CD4-positive, CD25-positive, alpha-beta regulatory T cell (primary cell): ENCODE measurements around the gene NUDT13. TPM values are rescaled to one million over a fixed set of nuclear protein-coding genes. Genes with fewer than 3 reads are reported as not detected.

Experiments used
- ATAC-seq, 2 donors: fragments of 150-1000 bp; cut with Tn5 transposase; one replicate each; pipeline ENCODE4 v1.10.0; 2021; ENCODE audit warnings: low read depth in 2 of 2, moderate number of reproducible peaks in 2 of 2, moderate library complexity in 1 of 2
- DNase-seq, 3 donors: peaks; one replicate each; pipeline versions ENCODE4 v3.0.0 to v3.0.0-alpha.2; 2012 to 2022; ENCODE audit warnings: mixed read lengths in 1 of 3
- H3K27ac ChIP-seq: one replicate; pipeline ENCODE4 v1.7.0; 2013; ENCODE audit warnings: mild to moderate bottlenecking, low read length; ENCODE audit not compliant: insufficient read depth, poor library complexity, severe bottlenecking
- H3K27me3 ChIP-seq: one replicate; pipeline ENCODE4 v1.7.0; 2013; ENCODE audit warnings: low read length; ENCODE audit not compliant: control insufficient read depth, insufficient read depth
- H3K36me3 ChIP-seq: one replicate; pipeline ENCODE4 v1.7.0; 2013; ENCODE audit warnings: mild to moderate bottlenecking, low read length, moderate library complexity; ENCODE audit not compliant: control insufficient read depth, insufficient read depth
- H3K4me1 ChIP-seq: 2 replicates; pipeline ENCODE4 v1.7.0; 2013; ENCODE audit warnings: mild to moderate bottlenecking, low read length; ENCODE audit not compliant: insufficient read depth, control insufficient read depth, poor library complexity, severe bottlenecking
- H3K4me3 ChIP-seq: one replicate; pipeline ENCODE4 v1.7.0; 2013; ENCODE audit warnings: low read depth, mild to moderate bottlenecking, low read length, moderate library complexity
- H3K9me3 ChIP-seq, 2 experiments: 1 replicate in 1 of 2; 2 replicates in 1 of 2; pipeline ENCODE4 v1.7.0; 2013; ENCODE audit warnings: low read length in 2 of 2, mild to moderate bottlenecking in 1 of 2, moderate library complexity in 1 of 2; ENCODE audit not compliant: control insufficient read depth in 2 of 2
- H3K27ac Mint-ChIP-seq, 3 donors: one replicate each; pipeline ENCODE4 v1.8.0; 2020 to 2022; ENCODE audit warnings: mild to moderate bottlenecking in 3 of 3, mixed read lengths in 3 of 3, moderate library complexity in 2 of 3
- H3K27me3 Mint-ChIP-seq: one replicate; pipeline ENCODE4 v1.8.0; 2022; ENCODE audit warnings: mild to moderate bottlenecking, mixed read lengths
- H3K36me3 Mint-ChIP-seq: one replicate; pipeline ENCODE4 v1.8.0; 2020; ENCODE audit warnings: mixed read lengths
- H3K4me1 Mint-ChIP-seq, 4 donors: one replicate each; pipeline ENCODE4 v1.8.0; 2020 to 2022; ENCODE audit warnings: mixed read lengths in 4 of 4, mild to moderate bottlenecking in 1 of 4
- H3K4me3 Mint-ChIP-seq, 4 donors: one replicate each; pipeline ENCODE4 v1.8.0; 2020 to 2022; ENCODE audit warnings: mild to moderate bottlenecking in 4 of 4, mixed read lengths in 4 of 4, moderate library complexity in 3 of 4
- H3K9me3 Mint-ChIP-seq, 7 donors: one replicate each; pipeline ENCODE4 v1.8.0; 2020 to 2022; ENCODE audit warnings: mixed read lengths in 7 of 7, mild to moderate bottlenecking in 3 of 7, moderate library complexity in 2 of 7
- polyA plus RNA-seq, 4 donors: library from polyadenylated mRNA; unstranded; fragments of 300-500 nt; fragmentation: Illumina TruSeq; gene quantifications; one replicate each; pipeline ENCODE4 v1.2.3, GENCODE V29; 2021
- total RNA-seq: library from RNA; stranded (reverse); gene quantifications from one replicate; pipeline ENCODE4 v1.2.3, GENCODE V29; 2022

The NUDT13 gene
- total RNA-seq, result 1.8 TPM
- under 1 TPM; 0.49 to 0.79 (median 0.70) TPM for polyA plus RNA-seq

- Mint-ChIP-seq H3K36me3 (peaks cover 12% of the 10 kb centered on the region), H3K9me3 (peaks cover 0 to 2% (median 0%) of the 10 kb centered on the region in 7 donors), H3K4me1 (peaks cover 6 to 17% (median 13%) of the 10 kb centered on the region in 4 donors), H3K27ac (peak within 1 kb of the TSS; percentile 22 to 94 (median 93)), H3K4me3 (peak within 1 kb of the TSS; percentile 86 to 93 (median 90)), H3K27me3 (no peaks in the 10 kb centered on the region)
- Histone ChIP-seq H3K4me1 (peaks cover 5% of the 10 kb centered on the region), H3K9me3 (no peaks in the 10 kb centered on the region), H3K4me3 (peak within 1 kb of the TSS; percentile 94), H3K36me3 (no peaks in the 10 kb centered on the region), H3K27me3 (no peaks in the 10 kb centered on the region), H3K27ac (peak within 1 kb of the TSS; percentile 54)
- DNase-seq, result peak; percentile 43 to 73 (median 46)
- peak; percentile 88 for ATAC-seq
These were observed at the start of gene NUDT13 for GRCh38 chr10:73110345-73110849. NUDT13 (plus strand) TSS chr10:73110455; CDS start chr10:73114366, 3,911 bp downstream.

- no peaks in the 10 kb centered on the region for H3K9me3 Mint-ChIP-seq
- Histone ChIP-seq H3K36me3 (peaks cover 11% of the 10 kb centered on the region), H3K4me3 (peak overlapping the region; percentile 24), H3K4me1 (peaks cover 16% of the 10 kb centered on the region), H3K27me3 (no peaks in the 10 kb centered on the region), H3K27ac (no peak overlapping the region), H3K9me3 (no peaks in the 10 kb centered on the region)
- ATAC-seq (peak; percentile 62 to 66), DNase-seq (peak in 2 of 3 donors; percentile 47 to 63)
- H3K4me3 Mint-ChIP-seq, result no peak overlapping the region
- H3K27ac Mint-ChIP-seq, result peak overlapping the region; percentile 11 to 47 (median 35)
- peaks cover 11 to 24% (median 18%) of the 10 kb centered on the region in 4 donors for H3K4me1 Mint-ChIP-seq
- H3K27me3 Mint-ChIP-seq, result no peaks in the 10 kb centered on the region
- peaks cover 8% of the 10 kb centered on the region for H3K36me3 Mint-ChIP-seq
These were observed 49.3 kb upstream of the NUDT13 start for GRCh38 chr10:73060738-73061635.

GRCh38 chr10:73061743-73062142 lies 48.5 kb upstream of the NUDT13 start:
- H3K9me3 Mint-ChIP-seq, result no peaks in the 10 kb centered on the region
- no peak overlapping the region for H3K4me3 ChIP-seq
- H3K4me1 ChIP-seq, result peaks cover 16% of the 10 kb centered on the region
- ATAC-seq, result no peak
- H3K4me3 Mint-ChIP-seq, result no peak overlapping the region
- H3K27ac Mint-ChIP-seq, result no peak overlapping the region
- no peak overlapping the region for H3K27ac ChIP-seq
- peaks cover 11% of the 10 kb centered on the region for H3K36me3 Mint-ChIP-seq
- no peaks in the 10 kb centered on the region for H3K9me3 ChIP-seq
- no peaks in the 10 kb centered on the region for H3K27me3 ChIP-seq
- peaks cover 11 to 24% (median 18%) of the 10 kb centered on the region in 4 donors for H3K4me1 Mint-ChIP-seq
- no peaks in the 10 kb centered on the region for H3K27me3 Mint-ChIP-seq
- peaks cover 11% of the 10 kb centered on the region for H3K36me3 ChIP-seq
- no peak for DNase-seq

GRCh38 chr10:73065441-73065840 lies 44.8 kb upstream of the NUDT13 start:
- no peak overlapping the region for H3K4me3 Mint-ChIP-seq
- peaks cover 2 to 15% (median 7%) of the 10 kb centered on the region in 4 donors for H3K4me1 Mint-ChIP-seq
- no peaks in the 10 kb centered on the region for H3K27me3 Mint-ChIP-seq
- H3K4me3 ChIP-seq, result no peak overlapping the region
- no peak overlapping the region for H3K27ac ChIP-seq
- no peaks in the 10 kb centered on the region for H3K27me3 ChIP-seq
- DNase-seq, result no peak
- no peaks in the 10 kb centered on the region for H3K9me3 ChIP-seq
- peaks cover 8% of the 10 kb centered on the region for H3K4me1 ChIP-seq
- H3K27ac Mint-ChIP-seq, result peak overlapping the region in 1 of 3 donors; percentile 11
- peaks cover 15% of the 10 kb centered on the region for H3K36me3 Mint-ChIP-seq
- H3K9me3 Mint-ChIP-seq, result peaks cover 0 to 3% (median 0%) of the 10 kb centered on the region in 7 donors
- peaks cover 23% of the 10 kb centered on the region for H3K36me3 ChIP-seq
- no peak for ATAC-seq

GRCh38 chr10:73073627-73074026 lies 36.6 kb upstream of the NUDT13 start:
- peak overlapping the region in 1 of 4 donors; percentile 15 for H3K4me3 Mint-ChIP-seq

GRCh38 chr10:73075829-73076228 lies 34.4 kb upstream of the NUDT13 start:
- peaks cover 24% of the 10 kb centered on the region for H3K36me3 ChIP-seq
- no peak for ATAC-seq
- Mint-ChIP-seq H3K4me1 (peaks cover 0 to 17% (median 13%) of the 10 kb centered on the region in 4 donors), H3K27me3 (no peaks in the 10 kb centered on the region), H3K27ac (peak overlapping the region in 1 of 3 donors; percentile 59), H3K4me3 (no peak overlapping the region), H3K9me3 (no peaks in the 10 kb centered on the region), H3K36me3 (peaks cover 15% of the 10 kb centered on the region)
- no peaks in the 10 kb centered on the region for H3K9me3 ChIP-seq
- no peaks in the 10 kb centered on the region for H3K27me3 ChIP-seq
- H3K4me3 ChIP-seq, result no peak overlapping the region
- H3K27ac ChIP-seq, result no peak overlapping the region
- H3K4me1 ChIP-seq, result no peaks in the 10 kb centered on the region
- DNase-seq, result no peak

More at GRCh38 chr10:73073627-73074026, 36.6 kb upstream of the NUDT13 start:
- Mint-ChIP-seq H3K27me3 (no peaks in the 10 kb centered on the region), H3K4me1 (peaks cover 0 to 15% (median 9%) of the 10 kb centered on the region in 4 donors), H3K9me3 (no peaks in the 10 kb centered on the region), H3K36me3 (peaks cover 15% of the 10 kb centered on the region), H3K27ac (no peak overlapping the region)
- Histone ChIP-seq H3K36me3 (peaks cover 28% of the 10 kb centered on the region), H3K9me3 (no peaks in the 10 kb centered on the region), H3K27ac (no peak overlapping the region), H3K27me3 (no peaks in the 10 kb centered on the region), H3K4me1 (no peaks in the 10 kb centered on the region), H3K4me3 (no peak overlapping the region)
- ATAC-seq (no peak), DNase-seq (no peak)

GRCh38 chr10:73076360-73077183 lies 33.7 kb upstream of the NUDT13 start:
- H3K27ac ChIP-seq, result no peak overlapping the region

More at GRCh38 chr10:73076360-73077183, 33.7 kb upstream of the NUDT13 start:
- Mint-ChIP-seq H3K4me3 (peak overlapping the region in 2 of 4 donors; percentile 13 to 29), H3K27ac (peak overlapping the region; percentile 59 to 84 (median 77)), H3K4me1 (peaks cover 0 to 19% (median 13%) of the 10 kb centered on the region in 4 donors), H3K9me3 (no peaks in the 10 kb centered on the region), H3K36me3 (peaks cover 15% of the 10 kb centered on the region), H3K27me3 (no peaks in the 10 kb centered on the region)
- ATAC-seq, result peak in 1 of 2 donors; percentile 52
- peak overlapping the region; percentile 1 for H3K4me3 ChIP-seq
- no peaks in the 10 kb centered on the region for H3K9me3 ChIP-seq
- H3K36me3 ChIP-seq, result peaks cover 21% of the 10 kb centered on the region
- H3K27me3 ChIP-seq, result no peaks in the 10 kb centered on the region
- H3K4me1 ChIP-seq, result no peaks in the 10 kb centered on the region
- peak in 1 of 3 donors; percentile 43 for DNase-seq
